ENCODE results near the gene PARD3. TPM values are rescaled to one million over a fixed set of nuclear protein-coding genes. Genes with fewer than 3 reads are reported as not detected.

PARD3 gene
- polyA plus RNA-seq, 3 donors, result 79.3 to 88.4 (median 87.3) TPM

DNA sequence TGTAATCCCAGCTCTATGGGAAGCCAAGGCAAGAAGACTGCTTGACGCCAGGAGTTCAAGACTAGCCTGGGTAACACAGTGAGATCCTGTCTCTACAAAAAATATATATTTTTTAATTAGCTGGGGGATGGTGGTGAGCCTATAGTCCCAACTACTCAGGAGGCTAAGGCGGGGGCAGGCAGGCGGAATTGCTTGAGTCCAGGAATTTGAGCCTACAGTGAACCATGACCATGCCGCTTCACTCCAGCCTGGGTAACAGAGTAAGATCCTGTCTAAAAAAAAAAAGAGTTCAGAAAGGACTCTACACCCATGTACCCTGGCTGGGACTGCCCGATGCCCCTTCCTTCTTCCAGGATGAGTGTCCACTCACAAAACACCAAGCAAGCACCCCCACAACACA, 648.7 kb downstream of the PARD3 start:
- peak in 1 of 3 donors; percentile 45 for DNase-seq (ENCODE audit: low read depth in 3 of 3, low spot score in 2 of 3)

DNA sequence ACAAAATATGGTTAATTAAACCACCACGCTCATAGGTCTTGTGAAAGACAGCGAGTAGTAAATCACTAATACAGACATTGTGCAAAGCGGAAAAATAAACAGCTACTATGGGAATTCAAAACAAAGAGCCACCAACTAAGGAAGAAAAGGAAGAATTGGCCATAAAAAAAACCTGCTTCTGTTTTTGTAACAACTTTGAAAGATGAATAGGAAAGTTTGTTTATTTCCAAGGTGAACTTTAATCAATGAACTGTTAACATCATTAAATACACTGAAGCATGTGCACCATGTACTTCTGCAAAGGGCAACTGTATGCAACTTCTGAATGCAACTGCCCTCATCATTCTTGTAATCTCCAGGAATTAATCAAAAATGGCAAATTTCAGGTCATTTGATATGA, 651.1 kb downstream of the PARD3 start:
- DNase-seq (ENCODE audit: low read depth in 3 of 3, low spot score in 2 of 3), result no peak

DNA sequence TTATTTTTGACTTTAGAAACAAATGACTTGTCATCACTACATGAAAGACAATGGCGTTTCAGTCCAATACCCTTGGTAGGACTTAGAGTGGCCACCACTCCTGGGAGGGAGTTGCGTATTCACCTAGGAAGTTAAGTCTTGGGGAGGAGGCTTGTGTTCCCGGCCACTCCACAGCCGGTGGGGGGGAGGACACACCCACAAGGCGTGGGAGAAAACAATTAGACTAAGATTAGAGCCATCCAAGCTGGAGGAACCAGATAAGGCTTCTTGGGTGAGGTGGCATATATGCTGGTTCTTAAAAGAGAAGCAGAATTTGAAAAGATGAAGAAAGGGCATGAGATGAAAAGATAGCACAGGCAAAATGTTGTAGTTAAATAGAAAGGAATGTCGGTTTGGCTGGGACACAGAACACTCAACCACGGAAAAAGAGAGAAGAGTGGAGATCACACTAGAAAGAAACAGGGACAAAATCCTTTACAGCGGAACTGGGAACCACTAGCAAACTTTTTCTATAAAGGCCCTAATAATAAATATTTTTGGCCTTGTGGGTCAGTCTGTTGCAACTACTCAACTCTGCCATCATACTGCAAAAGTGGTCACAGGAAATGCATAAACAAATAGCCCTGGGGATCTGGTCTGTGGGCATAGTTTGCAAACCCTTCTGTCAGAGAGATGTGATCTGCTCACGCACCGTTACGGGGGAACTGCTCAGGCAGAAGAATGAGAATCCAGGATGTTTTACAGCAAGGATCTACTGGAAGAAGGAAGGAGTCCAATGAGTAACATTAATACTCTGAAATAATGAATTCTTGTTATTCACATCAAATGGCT, 651.8 kb downstream of the PARD3 start:
- DNase-seq (ENCODE audit: low read depth in 3 of 3, low spot score in 2 of 3), result no peak

GRCh38 chr10:34161777-34162370, 653.2 kb downstream of the PARD3 start:
- no peak for DNase-seq (ENCODE audit: low read depth in 3 of 3, low spot score in 2 of 3)

- DNase-seq (ENCODE audit: low read depth in 3 of 3, low spot score in 2 of 3), result no peak
These were observed 654.5 kb downstream of the PARD3 start for GRCh38 chr10:34160595-34160994.

- DNase-seq (ENCODE audit: low read depth in 3 of 3, low spot score in 2 of 3), result no peak
These were observed 657.6 kb downstream of the PARD3 start for GRCh38 chr10:34157501-34157900.

GRCh38 chr10:34156781-34157425, 658.2 kb downstream of the PARD3 start:
- no peak for DNase-seq (ENCODE audit: low read depth in 3 of 3, low spot score in 2 of 3)

DNA sequence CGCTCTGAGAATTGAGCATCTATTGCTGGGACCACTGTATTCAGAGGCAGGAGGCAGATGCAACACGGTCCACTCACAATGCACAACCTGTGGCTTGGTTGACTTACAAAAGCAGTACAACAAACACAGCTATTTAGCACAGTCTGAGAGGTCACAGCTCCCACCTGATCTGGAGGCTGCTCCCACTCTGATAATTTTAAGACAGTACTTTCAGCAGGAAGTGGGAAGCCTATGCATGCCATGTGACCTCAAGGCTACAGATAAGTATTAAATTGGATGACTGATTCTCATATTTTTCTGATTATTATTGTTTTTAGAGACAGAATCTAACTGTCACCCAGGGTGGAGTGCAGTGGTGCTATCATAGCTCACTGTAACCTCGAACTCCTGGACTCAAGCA, 659.3 kb downstream of the PARD3 start:
- no peak for DNase-seq (ENCODE audit: low read depth in 3 of 3, low spot score in 2 of 3)

- DNase-seq (ENCODE audit: low read depth in 3 of 3, low spot score in 2 of 3), result no peak
These were observed 660.7 kb downstream of the PARD3 start for GRCh38 chr10:34154383-34154900.

DNA sequence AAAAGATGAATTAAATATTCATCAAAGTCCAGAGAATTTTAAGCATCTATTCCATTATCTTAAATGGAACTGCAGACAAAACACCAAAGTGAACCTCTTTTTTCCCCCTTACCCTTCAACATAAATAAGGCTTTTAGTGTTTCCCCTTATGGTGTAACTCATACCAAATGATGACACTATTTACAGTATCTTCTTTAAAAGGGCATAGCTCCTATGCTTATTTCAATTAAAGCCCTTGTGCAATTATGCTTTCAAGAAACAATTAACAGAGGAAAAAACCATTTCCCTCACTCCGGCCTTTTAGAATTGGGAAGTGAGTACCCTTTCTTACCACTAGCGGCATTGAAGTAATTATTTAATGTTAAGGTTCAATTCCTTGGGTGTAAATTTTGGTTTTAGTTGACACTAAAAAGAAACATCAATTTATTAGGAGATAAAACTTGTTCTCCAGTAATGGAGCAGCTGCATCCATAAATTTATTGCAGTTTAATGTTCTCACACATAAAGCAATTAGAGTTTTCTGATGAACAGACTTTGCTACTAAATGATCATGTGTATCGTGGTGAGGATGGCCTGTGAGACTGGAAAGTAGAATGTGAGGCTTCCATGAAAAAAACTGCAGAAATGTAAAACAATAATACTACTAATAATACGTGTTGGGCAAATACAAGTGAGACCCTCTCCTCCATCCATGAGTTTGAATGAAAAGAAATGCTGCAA, 661.3 kb downstream of the PARD3 start:
- no peak for DNase-seq (ENCODE audit: low read depth in 3 of 3, low spot score in 2 of 3)

- DNase-seq (ENCODE audit: low read depth in 3 of 3, low spot score in 2 of 3), result no peak
These were observed 662.7 kb downstream of the PARD3 start for GRCh38 chr10:34152434-34152833.

DNA sequence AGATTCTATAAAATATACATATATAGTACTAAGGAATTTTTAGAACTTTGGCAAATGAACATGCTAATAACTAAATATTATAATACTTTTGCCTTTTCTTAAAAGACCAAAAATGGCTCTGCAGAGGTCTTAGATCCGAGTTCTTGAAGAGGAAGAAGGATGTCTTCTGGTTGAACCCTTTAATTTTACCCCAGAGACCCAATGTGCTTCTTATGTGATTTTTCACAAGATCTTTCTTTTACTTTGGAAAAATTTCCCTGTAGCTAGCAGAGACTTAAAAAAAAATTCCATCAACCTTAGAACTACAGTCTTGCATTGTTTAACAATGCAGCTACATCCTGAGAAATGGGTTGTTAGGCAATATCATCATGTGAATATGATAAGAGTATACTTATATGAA, 663.2 kb downstream of the PARD3 start:
- DNase-seq (ENCODE audit: low read depth in 3 of 3, low spot score in 2 of 3), result no peak

- no peak for DNase-seq (ENCODE audit: low read depth in 3 of 3, low spot score in 2 of 3)
These were observed 663.6 kb downstream of the PARD3 start for GRCh38 chr10:34151481-34151880.

- no peak for DNase-seq (ENCODE audit: low read depth in 3 of 3, low spot score in 2 of 3)
These were observed 665.0 kb downstream of the PARD3 start for GRCh38 chr10:34150103-34150502.

DNA sequence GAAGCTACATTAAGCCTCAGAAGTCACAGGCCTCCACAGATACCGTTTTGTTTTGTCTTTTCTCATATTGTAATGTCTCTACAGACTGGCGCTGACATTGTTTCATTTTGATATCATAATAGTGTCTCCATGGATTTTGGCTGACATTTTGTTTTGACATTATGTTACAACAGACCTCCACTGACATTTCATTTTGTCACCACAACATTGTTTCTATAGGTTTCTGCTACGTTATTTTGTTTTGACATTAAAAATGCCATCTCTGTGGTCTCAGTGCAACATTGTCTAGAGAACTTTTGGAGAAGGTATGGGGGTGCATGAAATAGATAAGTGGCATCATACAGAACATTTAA, 666.8 kb downstream of the PARD3 start:
- no peak for DNase-seq (ENCODE audit: low read depth in 3 of 3, low spot score in 2 of 3)

DNA sequence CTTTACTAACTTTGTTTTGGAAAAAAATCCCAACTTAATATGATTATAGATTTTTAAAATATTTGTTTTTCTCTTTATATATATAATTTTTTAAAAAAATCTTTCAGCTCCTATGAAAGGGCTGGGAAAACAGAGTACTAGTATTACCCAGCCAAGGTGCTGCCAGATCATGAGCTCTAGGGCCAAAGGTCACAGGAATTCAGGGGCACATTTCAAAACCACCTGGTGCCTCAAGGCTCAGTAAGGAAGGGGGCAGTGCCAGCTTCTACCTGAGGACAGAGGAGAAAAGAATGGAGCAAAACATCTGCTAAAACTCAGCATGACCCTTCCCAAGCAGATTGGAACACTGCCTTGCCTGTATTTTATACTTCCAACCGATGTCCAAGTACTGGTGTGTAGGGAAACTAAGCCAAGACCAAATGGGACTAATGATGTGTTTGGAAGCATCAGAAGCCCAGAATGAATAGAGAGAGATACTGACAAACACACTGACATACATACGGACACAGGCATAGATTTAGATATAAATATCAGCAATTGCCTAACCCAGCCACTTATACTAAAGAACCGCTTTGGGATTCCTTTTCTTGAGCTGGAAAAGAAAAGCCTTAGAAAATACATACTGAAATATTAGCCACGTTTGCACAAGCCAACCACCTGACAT, 667.3 kb downstream of the PARD3 start:
- no peak for DNase-seq (ENCODE audit: low read depth in 3 of 3, low spot score in 2 of 3)

- DNase-seq (ENCODE audit: low read depth in 3 of 3, low spot score in 2 of 3), result no peak
These were observed 669.4 kb downstream of the PARD3 start for GRCh38 chr10:34145715-34146114.

GRCh38 chr10:34143466-34143865, 671.6 kb downstream of the PARD3 start:
- DNase-seq (ENCODE audit: low read depth in 3 of 3, low spot score in 2 of 3), result no peak

GRCh38 chr10:34141032-34141680, 673.9 kb downstream of the PARD3 start:
- DNase-seq (ENCODE audit: low read depth in 3 of 3, low spot score in 2 of 3), result no peak

GRCh38 chr10:34139559-34139958, 675.5 kb downstream of the PARD3 start:
- no peak for DNase-seq (ENCODE audit: low read depth in 3 of 3, low spot score in 2 of 3)

Measured in right renal cortex interstitium (tissue), 3 donors.